Measurements from ENCODE around the gene ATP5F1B. TPM values are rescaled to one million over a fixed set of nuclear protein-coding genes. Genes with fewer than 3 reads are reported as not detected.

Gene ATP5F1B
- total and polyA plus RNA-seq, 9 of the 15 experiments (the other 6 are each of a cell fraction or from before 2014, with no cell fraction given) = 908 to 3,125 (median 1,482) TPM

- no peak for TF ChIP-seq CBFA2T2 (conservative IDR thresholded peaks at IDR 0.05)
- TF ChIP-seq ZNF263 (CRISPR knock-in tag; IDR thresholded peaks at IDR 0.05; ENCODE audit: borderline replicate concordance) = peak; percentile 44; the same call in 1 of the 2 replicates
- peak; percentile 69; the same call in 1 of the 2 replicates for TF ChIP-seq ZBTB7A (IDR thresholded peaks at IDR 0.05; ENCODE audit: borderline replicate concordance, control insufficient read depth, low read depth, low read length)
- no peak for TF ChIP-seq MXI1 (IDR thresholded peaks at IDR 0.05; ENCODE audit: low read depth, low read length)
- no peak for TF ChIP-seq GATA2 (CRISPR knock-in tag; IDR thresholded peaks at IDR 0.05)
- TF ChIP-seq NR2C2 (CRISPR knock-in tag; IDR thresholded peaks at IDR 0.05) = no peak
- TF ChIP-seq NR2C2 (tag; IDR thresholded peaks at IDR 0.05) = no peak; the same call in 1 of the 2 replicates
- TF ChIP-seq NCOA4 (IDR thresholded peaks at IDR 0.05; ENCODE audit: partially characterized antibody) = no peak
- no peak for TF ChIP-seq TEAD4 (IDR thresholded peaks at IDR 0.05; ENCODE audit: low read length)
- TF ChIP-seq TEAD4 (CRISPR knock-in tag; IDR thresholded peaks at IDR 0.05; ENCODE audit: borderline replicate concordance) = no peak
- no peak for TF ChIP-seq ARID3B (CRISPR knock-in tag; IDR thresholded peaks at IDR 0.05; ENCODE audit: borderline replicate concordance)
- TF ChIP-seq STAT5B (CRISPR knock-in tag; IDR thresholded peaks at IDR 0.05) = no peak
- no peak for TF ChIP-seq BRF2 (IDR thresholded peaks at IDR 0.05; ENCODE audit: borderline replicate concordance, insufficient read depth, insufficient read length)
- TF ChIP-seq HDAC1 (IDR thresholded peaks at IDR 0.05) = no peak
- no peak for TF ChIP-seq HDAC6 (IDR thresholded peaks at IDR 0.05; ENCODE audit: low read depth, low read length)
- no peak for TF ChIP-seq ELK3 (CRISPR knock-in tag; IDR thresholded peaks at IDR 0.05)
- no peak for TF ChIP-seq ZNF655 (CRISPR knock-in tag; IDR thresholded peaks at IDR 0.05)
- no peak for TF ChIP-seq ZNF586 (CRISPR knock-in tag; conservative IDR thresholded peaks at IDR 0.05)
- TF ChIP-seq GATAD2A (IDR thresholded peaks at IDR 0.05) = no peak
- no peak for TF ChIP-seq THRA (IDR thresholded peaks at IDR 0.05)
- TF ChIP-seq ZNF41 (CRISPR knock-in tag; conservative IDR thresholded peaks at IDR 0.05) = no peak
- TF ChIP-seq ZNF354B (CRISPR knock-in tag; IDR thresholded peaks at IDR 0.05) = no peak
Observed at GRCh38 chr12:56631790-56632700, 13.7 kb downstream of the ATP5F1B start (continued).
